Liver (tissue), 9 donors: ENCODE measurements around the gene PRSS58. TPM values are rescaled to one million over a fixed set of nuclear protein-coding genes. Genes with fewer than 3 reads are reported as not detected.

Experiments used
- DNase-seq: peaks from one replicate; pipeline ENCODE4 v3.0.0-alpha.2; 2017; ENCODE audit warnings: low spot score
- H3K27ac ChIP-seq, 2 donors: one replicate each; pipeline ENCODE4 v1.7.0; 2013; ENCODE audit warnings: inconsistent platforms in 2 of 2, low read length in 2 of 2, control low read depth in 1 of 2, low read depth in 1 of 2, mild to moderate bottlenecking in 1 of 2
- H3K27me3 ChIP-seq, 4 donors: one replicate each; pipeline versions ENCODE4 v1.6.1 to v1.7.0; 2013; ENCODE audit warnings: low read length in 3 of 4, inconsistent platforms in 1 of 4, mild to moderate bottlenecking in 1 of 4, moderate library complexity in 1 of 4; ENCODE audit not compliant: control insufficient read depth in 4 of 4, insufficient read depth in 4 of 4
- H3K36me3 ChIP-seq, 4 donors: one replicate each; pipeline versions ENCODE4 v1.6.1 to v1.7.0; 2013; ENCODE audit warnings: low read length in 3 of 4, mild to moderate bottlenecking in 3 of 4, low read depth in 1 of 4, moderate library complexity in 1 of 4; ENCODE audit not compliant: control insufficient read depth in 4 of 4, insufficient read depth in 3 of 4
- H3K4me1 ChIP-seq, 4 donors: one replicate each; pipeline versions ENCODE4 v1.6.1 to v1.7.0; 2013; ENCODE audit warnings: low read length in 3 of 4, mild to moderate bottlenecking in 3 of 4, moderate library complexity in 1 of 4; ENCODE audit not compliant: control insufficient read depth in 4 of 4, insufficient read depth in 4 of 4
- H3K4me3 ChIP-seq, 3 donors: one replicate each; pipeline versions ENCODE4 v1.6.1 to v1.7.0; 2013; ENCODE audit warnings: low read length in 3 of 3, control low read depth in 1 of 3, low read depth in 1 of 3, mild to moderate bottlenecking in 1 of 3
- H3K9ac ChIP-seq, 2 donors: one replicate each; pipeline ENCODE4 v1.7.0; 2013; ENCODE audit warnings: low read length in 2 of 2, mild to moderate bottlenecking in 2 of 2, moderate library complexity in 2 of 2, control low read depth in 1 of 2, low read depth in 1 of 2
- H3K9me3 ChIP-seq, 4 donors: one replicate each; pipeline versions ENCODE4 v1.6.1 to v1.7.0; 2013; ENCODE audit warnings: low read length in 3 of 4; ENCODE audit not compliant: control insufficient read depth in 4 of 4
- EGR1 ChIP-seq, 2 donors: IDR thresholded peaks; 2 replicates each; pipeline ENCODE4 v1.6.1; 2016 to 2018; ENCODE audit warnings: antibody characterized with exemption in 2 of 2, low read depth in 2 of 2
- FOXA1 ChIP-seq: IDR thresholded peaks from 2 replicates; pipeline ENCODE4 v1.6.1; 2016; ENCODE audit warnings: antibody characterized with exemption
- FOXA2 ChIP-seq: IDR thresholded peaks from 2 replicates; pipeline ENCODE4 v1.6.1; 2016; ENCODE audit warnings: antibody characterized with exemption
- GABPA ChIP-seq, 2 donors: IDR thresholded peaks in 1 of 2; conservative IDR thresholded peaks in 1 of 2; 2 replicates each; pipeline ENCODE4 v1.6.1; 2016; ENCODE audit warnings: antibody characterized with exemption in 2 of 2, mild to moderate bottlenecking in 1 of 2, moderate library complexity in 1 of 2
- HNF4A ChIP-seq, 2 donors: conservative IDR thresholded peaks; 2 replicates each; pipeline ENCODE4 v1.6.1; 2016; ENCODE audit warnings: antibody characterized with exemption in 2 of 2, mild to moderate bottlenecking in 2 of 2
- HNF4G ChIP-seq: IDR thresholded peaks from 2 replicates; pipeline ENCODE4 v1.6.1; 2016; ENCODE audit warnings: antibody characterized with exemption
- JUND ChIP-seq, 2 donors: IDR thresholded peaks; 2 replicates each; pipeline ENCODE4 v1.6.1; 2016; ENCODE audit warnings: antibody characterized with exemption in 2 of 2
- NR2F2 ChIP-seq: IDR thresholded peaks from 2 replicates; pipeline ENCODE4 v1.6.1; 2016; ENCODE audit warnings: antibody characterized with exemption
- RAD21 ChIP-seq, 2 donors: IDR thresholded peaks; 2 replicates each; pipeline ENCODE4 v1.6.1; 2016; ENCODE audit warnings: antibody characterized with exemption in 2 of 2, mild to moderate bottlenecking in 2 of 2
- REST ChIP-seq: IDR thresholded peaks from 2 replicates; pipeline ENCODE4 v1.6.1; 2016; ENCODE audit warnings: antibody characterized with exemption, mild to moderate bottlenecking
- RXRA ChIP-seq, 2 donors: IDR thresholded peaks; 2 replicates each; pipeline ENCODE4 v1.6.1; 2017 to 2018; ENCODE audit warnings: antibody characterized with exemption in 2 of 2, mild to moderate bottlenecking in 1 of 2
- SP1 ChIP-seq: IDR thresholded peaks from 2 replicates; pipeline ENCODE4 v1.6.1; 2018; ENCODE audit warnings: antibody characterized with exemption, mild to moderate bottlenecking
- TAF1 ChIP-seq: conservative IDR thresholded peaks from 2 replicates; pipeline ENCODE4 v1.6.1; 2016; ENCODE audit warnings: antibody characterized with exemption, mild to moderate bottlenecking
- YY1 ChIP-seq: IDR thresholded peaks from 2 replicates; pipeline ENCODE4 v1.6.1; 2016; ENCODE audit warnings: antibody characterized with exemption, mild to moderate bottlenecking
- WGBS: extraction: QIAGEN DNeasy Blood & Tissue Kit; methylation state at CpG from one replicate; pipeline ENCODE4 v1.1.7; 2013; 5-methylcytosine and 5-hydroxymethylcytosine counted together
- polyA plus RNA-seq, 2 donors: library from polyadenylated mRNA; stranded (reverse) in 1 of 2; unstranded in 1 of 2; fragments of 200-250 nt in 1 of 2; fragments of >200 nt in 1 of 2; fragmentation: Nextera tagmentation in 1 of 2; extraction: Ambion mirVana in 1 of 2; gene quantifications; one replicate each; pipeline versions ENCODE4 v1.2.1 to v1.2.3, GENCODE V29; 2013 to 2015
- total RNA-seq, 2 donors: library from RNA; depleted of rRNA; stranded (reverse); fragments of >200 nt; gene quantifications; one replicate each; pipeline ENCODE4 v1.2.3, GENCODE V29; 2014
- TF ChIP-seq, protein P1 (sequence below): IDR thresholded peaks from 2 replicates; pipeline ENCODE4 v1.6.1; 2016; ENCODE audit warnings: antibody characterized with exemption
- TF ChIP-seq, protein P2 (sequence below): IDR thresholded peaks from 2 replicates; pipeline ENCODE4 v1.6.1; 2016; ENCODE audit warnings: antibody characterized with exemption
- TF ChIP-seq, protein P3 (sequence below): fragments of 150-350 bp; IDR thresholded peaks from 2 replicates; pipeline ENCODE4 v1.5.1; 2017; ENCODE audit warnings: improper control_type of control experiment, low read depth, low read length; ENCODE audit not compliant: missing input control
- TF ChIP-seq, protein P4 (sequence below): IDR thresholded peaks from 2 replicates; pipeline ENCODE4 v1.6.1; 2016; ENCODE audit warnings: antibody characterized with exemption
- donor health status: healthy.
- donor health status: healthy.
- donor health status: healthy.
- donor health status: healthy.
- donor health status: healthy.

PRSS58 gene
- total and polyA plus RNA-seq, 4 donors, result not detected

DNA sequence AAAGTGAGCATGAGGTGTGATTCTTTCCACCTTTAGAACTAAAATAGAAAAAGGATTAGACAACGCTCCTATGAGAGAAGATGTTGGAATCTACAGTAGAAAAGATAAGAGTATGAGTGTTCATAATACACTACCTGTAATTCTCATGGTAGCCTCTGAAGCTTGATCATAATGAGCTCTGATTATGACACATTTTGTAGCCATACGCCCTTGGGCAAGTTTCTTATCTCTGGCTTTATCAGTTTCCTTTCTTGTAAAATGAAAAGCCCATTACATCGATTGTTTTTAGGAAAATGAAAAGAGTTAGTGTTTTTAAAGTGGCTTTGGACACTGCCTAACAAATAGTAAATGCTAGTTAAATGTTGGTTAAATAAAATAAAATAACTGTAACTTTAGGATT is 22.4 kb upstream of the PRSS58 start:
- H3K9ac ChIP-seq, result no peak overlapping the region
- no peaks in the 10 kb centered on the region for H3K4me1 ChIP-seq
- H3K4me3 ChIP-seq, result no peak overlapping the region
- no peak for DNase-seq
- no peak overlapping the region for H3K27ac ChIP-seq
- no peak for TF ChIP-seq REST
- no peak for TF ChIP-seq FOXA2
- TF ChIP-seq EGR1 (IDR thresholded peaks at IDR 0.05; ENCODE audit: low read depth in 2 of 2), result no peak
- TF ChIP-seq, protein P1, sequence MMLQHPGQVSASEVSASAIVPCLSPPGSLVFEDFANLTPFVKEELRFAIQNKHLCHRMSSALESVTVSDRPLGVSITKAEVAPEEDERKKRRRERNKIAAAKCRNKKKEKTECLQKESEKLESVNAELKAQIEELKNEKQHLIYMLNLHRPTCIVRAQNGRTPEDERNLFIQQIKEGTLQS, result no peak
- TF ChIP-seq, protein P2, sequence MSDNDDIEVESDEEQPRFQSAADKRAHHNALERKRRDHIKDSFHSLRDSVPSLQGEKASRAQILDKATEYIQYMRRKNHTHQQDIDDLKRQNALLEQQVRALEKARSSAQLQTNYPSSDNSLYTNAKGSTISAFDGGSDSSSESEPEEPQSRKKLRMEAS, result no peak
- TF ChIP-seq TAF1, result no peak
- TF ChIP-seq GABPA (IDR thresholded peaks at IDR 0.05 in 1 of 2, conservative IDR thresholded peaks at IDR 0.05 in 1 of 2), result no peak
- no peak for TF ChIP-seq HNF4G
- no peak for TF ChIP-seq YY1
- TF ChIP-seq HNF4A (conservative IDR thresholded peaks at IDR 0.05), result no peak
- no peak for TF ChIP-seq FOXA1
- TF ChIP-seq, protein P3, sequence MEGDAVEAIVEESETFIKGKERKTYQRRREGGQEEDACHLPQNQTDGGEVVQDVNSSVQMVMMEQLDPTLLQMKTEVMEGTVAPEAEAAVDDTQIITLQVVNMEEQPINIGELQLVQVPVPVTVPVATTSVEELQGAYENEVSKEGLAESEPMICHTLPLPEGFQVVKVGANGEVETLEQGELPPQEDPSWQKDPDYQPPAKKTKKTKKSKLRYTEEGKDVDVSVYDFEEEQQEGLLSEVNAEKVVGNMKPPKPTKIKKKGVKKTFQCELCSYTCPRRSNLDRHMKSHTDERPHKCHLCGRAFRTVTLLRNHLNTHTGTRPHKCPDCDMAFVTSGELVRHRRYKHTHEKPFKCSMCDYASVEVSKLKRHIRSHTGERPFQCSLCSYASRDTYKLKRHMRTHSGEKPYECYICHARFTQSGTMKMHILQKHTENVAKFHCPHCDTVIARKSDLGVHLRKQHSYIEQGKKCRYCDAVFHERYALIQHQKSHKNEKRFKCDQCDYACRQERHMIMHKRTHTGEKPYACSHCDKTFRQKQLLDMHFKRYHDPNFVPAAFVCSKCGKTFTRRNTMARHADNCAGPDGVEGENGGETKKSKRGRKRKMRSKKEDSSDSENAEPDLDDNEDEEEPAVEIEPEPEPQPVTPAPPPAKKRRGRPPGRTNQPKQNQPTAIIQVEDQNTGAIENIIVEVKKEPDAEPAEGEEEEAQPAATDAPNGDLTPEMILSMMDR, result no peak
- TF ChIP-seq RXRA (IDR thresholded peaks at IDR 0.05), result no peak
- TF ChIP-seq JUND (IDR thresholded peaks at IDR 0.05), result no peak
- TF ChIP-seq RAD21 (IDR thresholded peaks at IDR 0.05), result no peak
- TF ChIP-seq, protein P4, sequence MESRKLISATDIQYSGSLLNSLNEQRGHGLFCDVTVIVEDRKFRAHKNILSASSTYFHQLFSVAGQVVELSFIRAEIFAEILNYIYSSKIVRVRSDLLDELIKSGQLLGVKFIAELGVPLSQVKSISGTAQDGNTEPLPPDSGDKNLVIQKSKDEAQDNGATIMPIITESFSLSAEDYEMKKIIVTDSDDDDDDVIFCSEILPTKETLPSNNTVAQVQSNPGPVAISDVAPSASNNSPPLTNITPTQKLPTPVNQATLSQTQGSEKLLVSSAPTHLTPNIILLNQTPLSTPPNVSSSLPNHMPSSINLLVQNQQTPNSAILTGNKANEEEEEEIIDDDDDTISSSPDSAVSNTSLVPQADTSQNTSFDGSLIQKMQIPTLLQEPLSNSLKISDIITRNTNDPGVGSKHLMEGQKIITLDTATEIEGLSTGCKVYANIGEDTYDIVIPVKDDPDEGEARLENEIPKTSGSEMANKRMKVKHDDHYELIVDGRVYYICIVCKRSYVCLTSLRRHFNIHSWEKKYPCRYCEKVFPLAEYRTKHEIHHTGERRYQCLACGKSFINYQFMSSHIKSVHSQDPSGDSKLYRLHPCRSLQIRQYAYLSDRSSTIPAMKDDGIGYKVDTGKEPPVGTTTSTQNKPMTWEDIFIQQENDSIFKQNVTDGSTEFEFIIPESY, result no peak
- peaks cover 0 to 8% (median 0%) of the 10 kb centered on the region in 4 donors for H3K27me3 ChIP-seq
- WGBS, result 46% methylated on average over 3 of the region's 3 CpGs
- H3K9me3 ChIP-seq, result peaks cover 0 to 13% (median 0%) of the 10 kb centered on the region in 4 donors
- H3K36me3 ChIP-seq, result no peaks in the 10 kb centered on the region

DNA sequence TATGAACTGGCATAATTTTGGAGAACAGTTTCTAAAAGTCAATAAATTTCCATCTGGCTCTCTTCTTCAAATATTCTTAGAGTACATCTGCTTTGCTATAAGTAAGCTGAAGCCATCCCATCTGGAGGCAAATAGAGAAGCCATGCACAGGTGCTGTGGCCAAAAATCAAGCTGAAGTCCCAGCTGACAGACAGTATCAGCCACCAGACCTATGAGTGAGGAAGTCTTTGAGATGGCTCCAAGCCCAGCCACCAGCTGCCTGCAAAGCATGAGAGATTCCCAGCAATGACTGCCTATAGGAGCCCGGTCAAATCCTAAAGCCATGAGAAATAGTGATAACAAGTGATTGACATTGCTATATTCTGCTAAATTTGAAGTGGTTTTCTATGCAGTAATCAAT is 21.7 kb upstream of the PRSS58 start:
- Histone ChIP-seq H3K27ac (no peak overlapping the region), H3K9me3 (peaks cover 0 to 16% (median 1%) of the 10 kb centered on the region in 4 donors), H3K36me3 (no peaks in the 10 kb centered on the region), H3K4me3 (no peak overlapping the region), H3K4me1 (no peaks in the 10 kb centered on the region), H3K27me3 (peaks cover 0 to 8% (median 0%) of the 10 kb centered on the region in 4 donors), H3K9ac (no peak overlapping the region)
- WGBS, result 76% methylated on average over 1 of the region's 1 CpG
- no peak for DNase-seq
- TF ChIP-seq RXRA (IDR thresholded peaks at IDR 0.05), result no peak
- no peak for TF ChIP-seq HNF4A (conservative IDR thresholded peaks at IDR 0.05)
- TF ChIP-seq, protein P4, result no peak
- no peak for TF ChIP-seq GABPA (IDR thresholded peaks at IDR 0.05 in 1 of 2, conservative IDR thresholded peaks at IDR 0.05 in 1 of 2)
- TF ChIP-seq SP1, result no peak
- no peak for TF ChIP-seq JUND (IDR thresholded peaks at IDR 0.05)
- TF ChIP-seq EGR1 (IDR thresholded peaks at IDR 0.05; ENCODE audit: low read depth in 2 of 2), result no peak
- TF ChIP-seq NR2F2, result no peak
- TF ChIP-seq HNF4G, result no peak
- TF ChIP-seq FOXA1, result no peak
- TF ChIP-seq FOXA2, result no peak
- TF ChIP-seq, protein P3, result no peak
